ENCODE data around the gene WDFY4.
A peak's percentile ranks its signal among the peaks of the same experiment; 100 is the strongest.
"Not testable (repeated sequence)": the region's sequence is repeated elsewhere in the genome, so short reads cannot be mapped to it uniquely, and the experiment has no call there.

WDFY4 gene, protein sequence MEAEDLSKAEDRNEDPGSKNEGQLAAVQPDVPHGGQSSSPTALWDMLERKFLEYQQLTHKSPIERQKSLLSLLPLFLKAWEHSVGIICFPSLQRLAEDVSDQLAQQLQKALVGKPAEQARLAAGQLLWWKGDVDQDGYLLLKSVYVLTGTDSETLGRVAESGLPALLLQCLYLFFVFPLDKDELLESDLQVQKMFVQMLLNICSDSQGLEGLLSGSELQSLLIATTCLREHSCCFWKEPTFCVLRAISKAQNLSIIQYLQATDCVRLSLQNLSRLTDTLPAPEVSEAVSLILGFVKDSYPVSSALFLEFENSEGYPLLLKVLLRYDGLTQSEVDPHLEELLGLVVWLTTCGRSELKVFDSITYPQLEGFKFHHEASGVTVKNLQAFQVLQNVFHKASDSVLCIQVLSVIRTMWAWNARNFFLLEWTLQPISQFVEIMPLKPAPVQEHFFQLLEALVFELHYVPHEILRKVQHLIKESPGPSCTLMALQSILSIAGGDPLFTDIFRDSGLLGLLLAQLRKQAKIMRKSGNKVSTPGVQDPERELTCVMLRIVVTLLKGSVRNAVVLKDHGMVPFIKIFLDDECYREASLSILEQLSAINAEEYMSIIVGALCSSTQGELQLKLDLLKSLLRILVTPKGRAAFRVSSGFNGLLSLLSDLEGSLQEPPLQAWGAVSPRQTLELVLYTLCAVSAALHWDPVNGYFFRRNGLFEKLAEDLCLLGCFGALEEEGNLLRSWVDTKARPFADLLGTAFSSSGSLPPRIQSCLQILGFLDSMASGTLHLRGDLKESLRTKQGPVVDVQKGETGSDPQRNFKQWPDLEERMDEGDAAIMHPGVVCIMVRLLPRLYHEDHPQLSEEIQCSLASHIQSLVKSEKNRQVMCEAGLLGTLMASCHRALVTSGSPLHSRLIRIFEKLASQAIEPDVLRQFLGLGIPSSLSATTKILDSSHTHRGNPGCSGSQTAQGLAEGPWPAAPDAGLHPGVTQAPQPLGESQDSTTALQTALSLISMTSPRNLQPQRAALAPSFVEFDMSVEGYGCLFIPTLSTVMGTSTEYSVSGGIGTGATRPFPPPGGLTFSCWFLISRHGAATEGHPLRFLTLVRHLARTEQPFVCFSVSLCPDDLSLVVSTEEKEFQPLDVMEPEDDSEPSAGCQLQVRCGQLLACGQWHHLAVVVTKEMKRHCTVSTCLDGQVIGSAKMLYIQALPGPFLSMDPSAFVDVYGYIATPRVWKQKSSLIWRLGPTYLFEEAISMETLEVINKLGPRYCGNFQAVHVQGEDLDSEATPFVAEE (N-terminal part only)

DNA sequence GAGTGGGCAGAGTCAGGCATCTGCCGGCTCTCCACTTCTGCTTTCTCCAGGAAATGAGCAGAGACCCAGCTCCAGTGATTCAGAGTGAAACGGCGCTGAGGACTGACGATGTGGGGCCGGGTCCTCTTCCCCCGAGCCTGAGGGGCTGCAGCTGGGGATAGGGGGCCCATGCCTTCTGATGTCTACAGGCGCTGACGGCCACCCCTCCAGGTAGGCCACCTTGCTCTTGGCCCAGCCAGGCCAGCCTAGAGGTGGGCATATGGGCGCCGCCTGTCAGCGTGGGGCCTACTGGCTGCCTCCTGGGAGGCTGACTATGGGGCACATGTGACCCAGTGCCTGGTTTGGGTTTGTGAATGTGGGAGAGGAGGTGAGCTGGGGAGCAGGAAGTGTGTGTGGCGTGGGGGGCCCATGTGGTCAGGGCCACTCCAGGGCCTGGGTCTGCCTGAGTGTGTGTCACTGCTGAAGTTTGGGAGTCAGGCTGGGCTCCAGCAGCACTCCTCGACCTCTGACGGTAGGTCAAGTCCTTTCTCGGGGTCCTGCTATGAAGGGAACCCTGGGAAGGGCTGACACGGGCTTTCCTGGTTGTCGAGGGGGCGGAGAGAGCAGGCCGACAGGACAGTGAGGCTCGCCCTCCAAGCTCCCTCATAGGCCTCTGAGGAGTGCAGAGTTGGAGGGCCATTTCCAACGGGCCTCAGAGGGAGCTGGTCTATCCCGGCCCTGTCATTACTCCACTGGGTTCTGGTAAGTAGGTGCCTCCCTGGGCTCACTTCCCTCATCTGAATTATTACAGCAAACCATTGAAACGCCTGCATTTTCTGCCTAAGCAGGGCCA, at the start of gene WDFY4:
Gene WDFY4, plus strand, starts transcription at position 82 of the 832 bp plus-strand sequence. CDS start 24,860 bp downstream, outside the sequence.
- H3K4me3 Mint-ChIP-seq = peak within 1 kb of the TSS; percentile 84
- H3K27ac Mint-ChIP-seq = peak within 1 kb of the TSS; percentile 98
- peaks cover 47% of the 10 kb centered on the region for H3K4me1 Mint-ChIP-seq (ENCODE audit: low read depth)
- H3K27me3 Mint-ChIP-seq = no peaks in the 10 kb centered on the region
- peaks cover 40% of the 10 kb centered on the region for H3K36me3 Mint-ChIP-seq (ENCODE audit: low read depth)
- H3K9me3 Mint-ChIP-seq = no peaks in the 10 kb centered on the region
- intact Hi-C loops (cut with micrococcal nuclease) = no loop called here

DNA sequence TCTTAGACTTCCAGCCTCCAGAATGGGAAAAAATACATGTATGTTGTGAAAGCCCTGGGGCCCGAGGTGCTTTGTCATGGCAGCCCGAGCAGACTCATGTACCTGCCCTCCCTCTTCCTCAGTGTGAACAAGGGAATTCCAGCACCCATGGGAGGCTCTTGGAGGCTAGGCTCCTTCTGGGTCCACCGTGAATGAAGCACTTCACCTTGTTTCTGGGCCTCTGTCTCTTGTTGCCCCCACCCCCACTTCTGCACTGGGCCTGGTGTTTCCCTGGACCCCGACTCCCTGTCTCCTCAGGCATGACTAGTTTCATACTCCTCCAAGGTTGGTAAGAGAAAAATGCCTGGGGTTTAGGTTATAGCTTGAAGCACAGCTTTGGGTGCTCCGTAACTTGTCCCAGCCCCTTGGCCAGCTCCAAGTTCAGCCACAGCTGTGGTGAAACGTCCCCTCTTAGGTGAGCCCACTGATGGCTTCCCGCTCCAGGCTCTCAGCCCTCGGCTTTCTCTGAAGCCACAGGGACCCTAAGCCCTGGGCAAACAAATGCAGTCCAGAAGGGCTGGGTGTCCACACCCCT, 49.6 kb upstream of the WDFY4 start:
- Mint-ChIP-seq H3K27ac (peak overlapping the region; percentile 93), H3K27me3 (peaks cover 4% of the 10 kb centered on the region), H3K4me1 (ENCODE audit: low read depth) (peaks cover 96% of the 10 kb centered on the region), H3K9me3 (no peaks in the 10 kb centered on the region), H3K4me3 (no peak overlapping the region), H3K36me3 (ENCODE audit: low read depth) (peaks cover 18% of the 10 kb centered on the region)
- intact Hi-C loops (cut with micrococcal nuclease) = loop anchor here (1.0 kb wide), 2 partner anchors 12 to 20 kb away; no protein-coding TSS in a partner anchor

DNA sequence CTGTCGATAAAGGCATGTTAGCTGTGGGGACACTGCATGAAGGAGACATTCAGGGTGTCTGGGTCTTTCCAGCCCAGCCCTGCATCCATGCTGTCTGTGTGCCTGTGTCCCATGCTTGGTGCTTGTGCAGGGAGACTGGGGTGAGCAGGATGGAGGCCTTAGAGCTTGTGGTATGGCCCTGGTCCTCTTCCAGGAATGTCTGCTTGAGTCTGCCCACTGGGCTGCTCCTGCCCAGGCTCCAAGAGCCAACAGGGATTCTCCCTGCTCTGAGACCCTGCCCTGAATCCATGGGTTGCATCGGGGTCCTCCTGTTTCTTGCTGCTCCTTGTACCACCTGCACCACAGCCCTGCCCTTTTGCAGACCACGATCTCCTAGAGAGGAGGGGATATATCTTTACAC, 48.4 kb upstream of the WDFY4 start:
- intact Hi-C loops (cut with micrococcal nuclease) = no loop called here
- H3K9me3 Mint-ChIP-seq = peaks cover 1% of the 10 kb centered on the region
- H3K27ac Mint-ChIP-seq = peak overlapping the region; percentile 93
- no peak overlapping the region for H3K4me3 Mint-ChIP-seq
- peaks cover 91% of the 10 kb centered on the region for H3K4me1 Mint-ChIP-seq (ENCODE audit: low read depth)
- peaks cover 19% of the 10 kb centered on the region for H3K36me3 Mint-ChIP-seq (ENCODE audit: low read depth)
- peaks cover 4% of the 10 kb centered on the region for H3K27me3 Mint-ChIP-seq

DNA sequence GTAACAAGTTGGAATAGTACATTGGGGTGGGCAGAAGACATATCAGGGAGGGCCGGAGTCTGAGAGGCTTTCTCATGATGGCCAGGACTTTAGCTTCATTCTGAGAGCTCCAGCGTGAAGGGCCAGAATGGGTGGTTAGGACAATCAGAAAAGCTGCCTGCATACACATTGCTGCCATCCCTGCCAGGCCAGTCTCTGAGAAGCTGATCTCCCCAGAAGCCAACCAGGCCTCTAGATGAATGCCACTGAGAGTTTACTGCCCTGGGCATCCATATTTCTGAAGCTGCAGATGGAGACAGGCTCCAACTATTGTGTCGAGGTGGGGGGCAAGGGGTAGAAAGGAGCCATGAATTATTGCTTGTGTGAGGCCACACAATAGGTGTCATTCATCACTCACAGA, 47.8 kb upstream of the WDFY4 start:
- Mint-ChIP-seq H3K9me3 (peaks cover 8% of the 10 kb centered on the region), H3K4me1 (ENCODE audit: low read depth) (peaks cover 85% of the 10 kb centered on the region), H3K27me3 (peaks cover 4% of the 10 kb centered on the region), H3K36me3 (ENCODE audit: low read depth) (peaks cover 26% of the 10 kb centered on the region), H3K27ac (peak overlapping the region; percentile 93), H3K4me3 (no peak overlapping the region)
- intact Hi-C loops (cut with micrococcal nuclease) = no loop called here

DNA sequence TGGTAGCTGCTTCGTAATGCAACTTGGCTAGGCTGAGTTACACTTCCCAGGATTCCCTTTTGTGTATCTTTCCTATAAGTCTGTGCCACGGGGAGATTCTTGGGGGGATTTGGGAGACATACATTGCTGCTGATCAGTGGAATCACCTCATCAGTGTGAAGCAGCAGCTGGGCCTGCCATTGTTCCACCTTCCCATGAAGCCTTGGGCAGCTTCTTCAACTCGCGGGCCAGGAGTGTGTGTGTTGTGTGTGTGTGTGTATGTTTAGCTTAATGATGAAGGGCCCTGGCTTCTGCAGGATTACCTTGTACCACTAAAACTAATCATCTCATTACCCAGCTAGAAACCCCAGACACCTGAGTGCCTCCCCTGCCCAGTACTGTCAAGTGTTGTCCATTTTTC, 46.5 kb upstream of the WDFY4 start:
- peaks cover 4% of the 10 kb centered on the region for H3K27me3 Mint-ChIP-seq
- peaks cover 32% of the 10 kb centered on the region for H3K36me3 Mint-ChIP-seq (ENCODE audit: low read depth)
- intact Hi-C loops (cut with micrococcal nuclease) = loop anchor here (2.0 kb wide), 1 partner anchor 15 kb away; no protein-coding TSS in a partner anchor
- H3K4me1 Mint-ChIP-seq (ENCODE audit: low read depth) = peaks cover 72% of the 10 kb centered on the region
- H3K4me3 Mint-ChIP-seq = peak overlapping the region; percentile 14
- peaks cover 11% of the 10 kb centered on the region for H3K9me3 Mint-ChIP-seq
- peak overlapping the region; percentile 77 for H3K27ac Mint-ChIP-seq

DNA sequence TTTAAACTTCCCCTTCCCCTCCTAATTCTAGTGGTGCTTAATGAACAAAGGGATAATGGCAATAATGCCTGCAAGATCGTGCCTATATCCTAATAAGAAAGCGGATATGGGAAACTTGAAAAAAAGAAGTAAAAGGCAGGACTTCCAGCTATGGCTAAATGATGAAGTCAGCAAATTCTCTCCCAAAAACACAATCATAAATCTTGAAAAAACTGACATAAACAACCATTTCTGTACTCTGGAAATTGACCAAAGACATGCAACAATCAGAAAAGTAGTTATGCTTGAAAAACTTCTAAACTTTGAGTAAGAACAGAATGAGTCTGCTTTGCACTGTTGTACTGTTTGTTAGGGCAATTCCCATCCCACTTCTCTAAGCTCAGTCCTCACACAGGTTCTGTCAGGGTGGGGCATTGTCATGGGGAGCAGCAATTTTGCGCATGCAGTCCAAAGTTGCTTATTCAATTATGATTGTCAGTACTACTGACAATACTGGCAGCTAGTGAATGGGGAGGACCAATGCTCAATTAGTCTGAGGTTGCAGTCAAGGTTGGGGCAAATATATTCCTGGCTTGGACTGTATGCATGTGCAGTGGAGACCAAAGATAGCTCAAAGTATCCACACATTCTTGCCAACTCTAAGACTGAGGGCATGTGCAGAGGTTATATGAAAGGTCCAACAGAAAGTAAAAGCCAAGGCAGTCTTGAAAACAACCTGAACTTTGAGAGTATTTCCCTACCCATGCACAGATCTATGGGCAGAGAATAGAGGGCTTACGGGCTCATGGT, 45.7 kb upstream of the WDFY4 start:
- peak overlapping the region; percentile 77 for H3K27ac Mint-ChIP-seq
- intact Hi-C loops (cut with micrococcal nuclease) = loop anchor here (2.0 kb wide), 1 partner anchor 14 kb away; no protein-coding TSS in a partner anchor
- H3K9me3 Mint-ChIP-seq = peaks cover 11% of the 10 kb centered on the region
- peaks cover 64% of the 10 kb centered on the region for H3K4me1 Mint-ChIP-seq (ENCODE audit: low read depth)
- peaks cover 34% of the 10 kb centered on the region for H3K36me3 Mint-ChIP-seq (ENCODE audit: low read depth)
- H3K4me3 Mint-ChIP-seq = peak overlapping the region; percentile 45
- H3K27me3 Mint-ChIP-seq = peaks cover 4% of the 10 kb centered on the region

DNA sequence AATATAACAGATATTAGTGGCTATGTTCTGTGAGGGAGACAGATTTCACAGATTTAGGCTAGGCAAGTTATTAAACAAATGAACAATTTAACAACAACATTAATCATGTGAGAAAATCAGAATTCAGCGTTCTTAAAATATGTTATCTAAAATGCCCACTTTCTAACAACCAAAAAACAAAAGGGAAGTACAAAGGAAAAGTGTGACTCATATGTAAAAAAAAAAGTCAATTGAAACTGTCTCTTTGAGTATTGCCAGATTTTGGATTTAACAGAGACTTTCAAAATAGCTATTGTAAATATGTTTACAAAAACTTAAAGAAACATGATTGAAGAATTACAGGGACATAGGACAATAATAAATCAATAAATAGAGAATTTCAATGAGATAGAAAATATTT, 45.0 kb upstream of the WDFY4 start:
- H3K4me1 Mint-ChIP-seq (ENCODE audit: low read depth) = peaks cover 57% of the 10 kb centered on the region
- peaks cover 11% of the 10 kb centered on the region for H3K9me3 Mint-ChIP-seq
- intact Hi-C loops (cut with micrococcal nuclease) = loop anchor here (2.0 kb wide), 1 partner anchor 13 kb away; no protein-coding TSS in a partner anchor
- H3K36me3 Mint-ChIP-seq (ENCODE audit: low read depth) = peaks cover 34% of the 10 kb centered on the region
- H3K27me3 Mint-ChIP-seq = peaks cover 4% of the 10 kb centered on the region
- H3K4me3 Mint-ChIP-seq = peak overlapping the region; percentile 45
- H3K27ac Mint-ChIP-seq = peak overlapping the region; percentile 77

DNA sequence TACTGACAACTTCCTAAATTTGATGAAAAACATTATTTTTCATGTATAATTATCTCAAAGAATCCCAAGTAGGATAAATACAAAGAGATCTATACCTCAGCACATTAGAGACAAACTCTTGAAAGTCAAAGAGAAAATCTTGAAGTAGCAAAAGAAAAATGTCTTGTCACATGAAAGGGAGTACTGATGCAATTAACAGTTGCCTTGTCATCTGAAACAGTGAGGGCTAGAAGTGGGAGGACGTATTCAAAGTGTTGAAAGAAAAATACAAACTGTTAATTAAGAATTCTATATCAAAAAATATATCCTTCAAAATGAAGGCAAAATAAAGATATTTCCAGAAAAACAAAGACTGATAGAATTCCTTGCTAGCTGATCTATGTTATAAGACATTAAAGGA, 44.3 kb upstream of the WDFY4 start:
- H3K27ac Mint-ChIP-seq = peak overlapping the region; percentile 77
- H3K36me3 Mint-ChIP-seq (ENCODE audit: low read depth) = peaks cover 34% of the 10 kb centered on the region
- intact Hi-C loops (cut with micrococcal nuclease) = no loop called here

DNA sequence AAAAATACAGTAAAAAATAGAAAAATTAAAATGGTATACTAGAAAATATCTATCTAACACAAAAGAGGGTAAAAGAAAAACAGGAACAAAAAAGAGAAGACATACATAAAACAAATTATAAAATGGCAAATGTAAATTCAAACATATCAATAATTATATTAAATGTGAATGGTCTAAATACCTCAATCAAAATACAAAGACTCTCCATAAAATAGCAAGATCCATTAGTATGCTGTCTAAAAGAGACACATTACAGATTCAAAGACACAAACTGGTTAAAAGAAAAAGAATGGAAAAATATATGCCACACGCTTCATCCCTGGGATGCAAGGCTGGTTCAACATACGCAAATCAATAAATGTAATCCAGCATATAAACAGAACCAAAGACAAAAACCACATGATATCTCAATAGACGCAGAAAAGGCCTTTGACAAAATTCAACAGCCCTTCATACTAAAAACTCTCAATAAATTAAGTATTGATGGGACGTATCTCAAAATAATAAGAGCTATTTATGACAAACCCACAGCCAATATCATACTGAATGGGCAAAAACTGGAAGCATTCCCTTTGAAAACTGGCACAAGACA, 43.5 kb upstream of the WDFY4 start:
- H3K27ac Mint-ChIP-seq; intact Hi-C loops (cut with micrococcal nuclease); H3K4me3 Mint-ChIP-seq; H3K27me3 Mint-ChIP-seq: not testable (repeated sequence)
- Mint-ChIP-seq H3K36me3 (ENCODE audit: low read depth) (peaks cover 34% of the 10 kb centered on the region), H3K9me3 (peaks cover 11% of the 10 kb centered on the region), H3K4me1 (ENCODE audit: low read depth) (peaks cover 42% of the 10 kb centered on the region)

More for the DNA sequence above, 44.3 kb upstream of the WDFY4 start:
- no peak overlapping the region for H3K4me3 Mint-ChIP-seq
- H3K27me3 Mint-ChIP-seq = peaks cover 4% of the 10 kb centered on the region
- peaks cover 11% of the 10 kb centered on the region for H3K9me3 Mint-ChIP-seq
- peaks cover 50% of the 10 kb centered on the region for H3K4me1 Mint-ChIP-seq (ENCODE audit: low read depth)

DNA sequence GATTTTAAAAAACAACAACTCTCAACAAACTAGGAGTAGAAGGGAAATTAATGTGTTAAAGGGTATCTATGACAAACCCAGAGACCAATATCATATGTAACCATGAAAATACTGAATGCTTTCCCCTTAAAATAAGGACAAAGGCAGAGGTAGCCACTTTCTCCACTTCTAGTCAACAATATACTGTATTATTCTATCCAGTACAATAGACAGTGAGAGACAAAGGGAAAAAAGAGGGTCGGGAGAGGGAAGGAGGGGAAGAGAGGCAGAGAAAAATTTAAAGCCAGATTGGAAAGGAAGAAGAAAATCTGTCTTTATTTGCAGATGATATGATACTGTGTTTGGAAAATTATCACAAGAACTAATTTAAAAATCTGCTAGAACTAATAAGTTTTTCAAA, 39.1 kb upstream of the WDFY4 start:
- intact Hi-C loops (cut with micrococcal nuclease) = no loop called here
- Mint-ChIP-seq H3K4me3 (no peak overlapping the region), H3K27me3 (peaks cover 19% of the 10 kb centered on the region), H3K27ac (no peak overlapping the region), H3K9me3 (peaks cover 11% of the 10 kb centered on the region), H3K36me3 (ENCODE audit: low read depth) (peaks cover 38% of the 10 kb centered on the region), H3K4me1 (ENCODE audit: low read depth) (peaks cover 18% of the 10 kb centered on the region)

DNA sequence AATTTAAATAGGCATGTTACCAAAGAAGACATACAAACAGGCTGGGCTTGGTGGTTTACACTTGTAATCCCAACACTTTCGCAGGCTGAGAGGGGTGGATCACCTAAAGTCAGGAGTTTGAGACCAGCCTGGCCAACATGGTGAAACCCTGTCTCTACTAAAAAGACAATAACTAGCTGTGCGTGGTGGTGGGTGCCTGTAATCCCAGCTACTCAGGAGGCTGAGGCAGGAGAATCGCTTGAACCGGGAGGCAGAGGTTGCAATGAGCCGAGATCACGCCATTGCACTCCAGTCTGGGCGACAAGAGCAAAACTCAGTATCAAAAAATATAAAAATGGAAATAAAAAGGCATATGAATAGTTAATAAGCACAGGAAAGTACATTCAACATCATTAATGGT, 37.6 kb upstream of the WDFY4 start:
- peaks cover 32% of the 10 kb centered on the region for H3K4me1 Mint-ChIP-seq (ENCODE audit: low read depth)
- H3K27ac Mint-ChIP-seq; H3K9me3 Mint-ChIP-seq; H3K4me3 Mint-ChIP-seq; intact Hi-C loops (cut with micrococcal nuclease): not testable (repeated sequence)
- H3K27me3 Mint-ChIP-seq = peaks cover 28% of the 10 kb centered on the region
- H3K36me3 Mint-ChIP-seq (ENCODE audit: low read depth) = peaks cover 35% of the 10 kb centered on the region
